Measurements from ENCODE around the gene RNPEP. TPM values are rescaled to one million over a fixed set of nuclear protein-coding genes. Genes with fewer than 3 reads are reported as not detected.
"Not testable (repeated sequence)": the region's sequence is repeated elsewhere in the genome, so short reads cannot be mapped to it uniquely, and the experiment has no call there.

The RNPEP gene
- total RNA-seq, 1 donor from 2014 or later, result 106 TPM

DNA sequence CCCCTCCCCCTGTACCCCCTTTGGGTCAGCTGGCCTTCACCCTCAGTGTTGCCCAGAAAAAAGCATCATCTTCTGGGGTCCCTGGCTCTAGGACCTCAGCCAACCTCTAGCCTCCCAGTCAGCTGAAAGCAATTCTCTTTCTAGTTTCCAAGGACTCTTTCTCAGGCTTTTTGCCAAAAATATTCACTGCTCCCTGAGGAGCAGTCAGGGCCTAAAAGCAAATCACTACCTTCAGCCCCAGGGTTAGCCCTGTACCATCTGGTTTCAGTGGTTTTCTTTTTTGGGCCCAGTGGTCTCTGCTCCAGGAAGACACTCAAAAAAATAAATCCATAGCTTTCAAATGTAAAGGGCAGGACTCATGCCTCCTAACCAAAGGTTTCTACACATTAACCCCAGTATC lies 33.0 kb upstream of the RNPEP start:
- Histone ChIP-seq H3K27me3 (no peaks in the 10 kb centered on the region), H3K4me3 (no peak overlapping the region), H3K36me3 (peaks cover 5 to 6% of the 10 kb centered on the region in 2 donors), H3K27ac (peak overlapping the region; percentile 78 to 93), H3K4me1 (peaks cover 0 to 26% of the 10 kb centered on the region in 2 donors), H3K9me3 (no peaks in the 10 kb centered on the region)
- no peak for DNase-seq (ENCODE audit: low spot score in 2 of 2)
- intact Hi-C loops (cut with DNase I), result no loop called here
- no peak for TF ChIP-seq CTCF (IDR thresholded peaks at IDR 0.05)

GRCh38 chr1:201954263-201955008 lies 28.0 kb upstream of the RNPEP start:
- TF ChIP-seq CTCF (IDR thresholded peaks at IDR 0.05), result no peak
- peak overlapping the region; percentile 89 to 92 for H3K27ac ChIP-seq
- intact Hi-C loops (cut with DNase I), result loop anchor here (2.0 kb wide), 1 partner anchor 18 kb away; no protein-coding TSS in a partner anchor
- H3K4me1 ChIP-seq, result peaks cover 5 to 22% of the 10 kb centered on the region in 2 donors
- H3K27me3 ChIP-seq, result no peaks in the 10 kb centered on the region
- no peak for DNase-seq (ENCODE audit: low spot score in 2 of 2)
- peaks cover 7 to 22% of the 10 kb centered on the region in 2 donors for H3K36me3 ChIP-seq
- peak overlapping the region; percentile 67 to 95 for H3K4me3 ChIP-seq
- H3K9me3 ChIP-seq, result no peaks in the 10 kb centered on the region

GRCh38 chr1:201955009-201955728 lies 27.3 kb upstream of the RNPEP start, which contains the start of gene TIMM17A:
Gene TIMM17A (plus strand): TSS chr1:201955503. CDS start chr1:201955527, 24 bp downstream.
- TF ChIP-seq CTCF (IDR thresholded peaks at IDR 0.05), result no peak
- peak; percentile 96 to 99 for DNase-seq (ENCODE audit: low spot score in 2 of 2)
- no peaks in the 10 kb centered on the region for H3K27me3 ChIP-seq
- intact Hi-C loops (cut with DNase I), result loop anchor here (2.0 kb wide), 1 partner anchor 18 kb away; no protein-coding TSS in a partner anchor
- H3K4me1 ChIP-seq, result peaks cover 5 to 16% of the 10 kb centered on the region in 2 donors
- no peaks in the 10 kb centered on the region for H3K9me3 ChIP-seq
- peaks cover 12 to 30% of the 10 kb centered on the region in 2 donors for H3K36me3 ChIP-seq
- H3K4me3 ChIP-seq, result peak within 1 kb of the TSS; percentile 67 to 95
- H3K27ac ChIP-seq, result peak within 1 kb of the TSS; percentile 89 to 92

DNA sequence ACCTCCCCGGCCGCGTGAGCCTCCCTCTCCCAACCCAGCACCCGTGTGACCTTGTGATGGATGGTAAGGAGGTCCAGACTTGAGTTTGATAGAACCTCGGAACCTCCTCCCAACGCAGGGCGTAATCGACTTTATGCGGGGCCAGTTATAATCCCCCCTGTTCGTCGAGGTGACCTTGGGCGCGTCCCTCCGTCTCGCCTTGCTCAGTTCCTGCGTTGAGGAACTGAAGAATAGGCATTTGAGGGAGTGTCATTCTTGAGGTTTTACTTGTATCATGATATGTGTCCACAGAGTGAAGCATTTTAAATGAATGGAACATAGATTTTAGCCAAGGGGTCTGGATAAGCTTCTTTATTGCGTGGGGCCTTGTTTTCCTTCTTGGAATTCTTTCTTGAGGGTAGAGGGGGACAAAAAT lies 26.7 kb upstream of the RNPEP start:
- Histone ChIP-seq H3K27me3 (no peaks in the 10 kb centered on the region), H3K36me3 (peaks cover 12 to 35% of the 10 kb centered on the region in 2 donors), H3K4me3 (peak overlapping the region; percentile 67 to 95), H3K4me1 (peaks cover 5 to 13% of the 10 kb centered on the region in 2 donors), H3K9me3 (no peaks in the 10 kb centered on the region), H3K27ac (peak overlapping the region; percentile 89 to 92)
- DNase-seq (ENCODE audit: low spot score in 2 of 2), result no peak
- TF ChIP-seq CTCF (IDR thresholded peaks at IDR 0.05), result no peak
- intact Hi-C loops (cut with DNase I), result loop anchor here (2.0 kb wide), 1 partner anchor 17 kb away; no protein-coding TSS in a partner anchor

DNA sequence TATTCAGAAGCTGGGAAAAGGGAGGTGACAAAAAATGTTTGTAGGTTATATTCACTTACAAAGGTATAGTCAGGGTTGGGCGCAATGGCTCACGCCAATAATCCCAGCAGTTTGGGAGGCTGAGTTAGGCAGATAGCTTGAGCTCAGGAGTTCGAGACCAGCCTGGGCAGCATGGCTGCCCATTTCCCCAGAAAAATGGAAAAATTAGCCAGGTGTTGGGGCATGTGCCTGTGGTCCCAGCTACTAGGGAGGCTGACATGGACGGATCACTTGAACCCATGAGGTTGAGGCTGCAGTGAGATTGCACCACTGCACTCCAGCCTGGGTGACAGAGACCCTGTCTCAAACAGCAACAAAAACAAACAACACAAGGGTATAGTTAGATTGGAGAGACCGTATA lies 24.1 kb upstream of the RNPEP start:
- Histone ChIP-seq H3K27ac (no peak overlapping the region), H3K27me3 (no peaks in the 10 kb centered on the region), H3K4me1 (peaks cover 5 to 13% of the 10 kb centered on the region in 2 donors), H3K4me3 (no peak overlapping the region), H3K36me3 (peaks cover 34 to 61% of the 10 kb centered on the region in 2 donors), H3K9me3 (no peaks in the 10 kb centered on the region)
- no peak for DNase-seq (ENCODE audit: low spot score in 2 of 2)
- intact Hi-C loops (cut with DNase I), result no loop called here
- no peak for TF ChIP-seq CTCF (IDR thresholded peaks at IDR 0.05)

GRCh38 chr1:201962382-201962781 lies 20.1 kb upstream of the RNPEP start:
- DNase-seq (ENCODE audit: low spot score in 2 of 2); H3K4me1 ChIP-seq; H3K9me3 ChIP-seq; H3K4me3 ChIP-seq; H3K27me3 ChIP-seq; intact Hi-C loops (cut with DNase I); H3K27ac ChIP-seq: not testable (repeated sequence)
- peaks cover 64 to 91% of the 10 kb centered on the region in 2 donors for H3K36me3 ChIP-seq
